ENCODE data around the gene LY6G6C.
A peak's percentile ranks its signal among the peaks of the same experiment; 100 is the strongest.

LY6G6C gene

GRCh38 chr6:31680226-31681134, 41.1 kb downstream of the LY6G6C start, which contains the start of gene LY6G5C:
TSS of gene LY6G5C (minus strand) at chr6:31681067. CDS start at chr6:31680373, 694 bp downstream.
- peak in 1 of 2 donors; percentile 39 for DNase-seq (ENCODE audit: low read depth in 2 of 2)

- no peak for DNase-seq (ENCODE audit: low read depth in 2 of 2)
Observed at GRCh38 chr6:31677955-31678354, 43.6 kb downstream of the LY6G6C start.

GRCh38 chr6:31676904-31677303, 44.6 kb downstream of the LY6G6C start:
- DNase-seq (ENCODE audit: low read depth in 2 of 2): no peak

GRCh38 chr6:31676322-31676903, 45.1 kb downstream of the LY6G6C start:
- DNase-seq (ENCODE audit: low read depth in 2 of 2): no peak

- no peak for DNase-seq (ENCODE audit: low read depth in 2 of 2)
Observed at GRCh38 chr6:31669676-31670075, 51.9 kb downstream of the LY6G6C start, which contains the start of gene LY6G5B. TSS of gene LY6G5B (plus strand) at chr6:31669976. CDS start at chr6:31670951, 975 bp downstream.
